Inflammatory macrophage (primary cell): ENCODE measurements around the gene SPAG17.
A peak's percentile ranks its signal among the peaks of the same experiment; 100 is the strongest.

ENCODE experiments used
- DNase-seq, 2 donors: peaks; one replicate each; pipeline ENCODE4 v3.0.0-alpha.2; 2020 to 2022

Gene SPAG17

DNA sequence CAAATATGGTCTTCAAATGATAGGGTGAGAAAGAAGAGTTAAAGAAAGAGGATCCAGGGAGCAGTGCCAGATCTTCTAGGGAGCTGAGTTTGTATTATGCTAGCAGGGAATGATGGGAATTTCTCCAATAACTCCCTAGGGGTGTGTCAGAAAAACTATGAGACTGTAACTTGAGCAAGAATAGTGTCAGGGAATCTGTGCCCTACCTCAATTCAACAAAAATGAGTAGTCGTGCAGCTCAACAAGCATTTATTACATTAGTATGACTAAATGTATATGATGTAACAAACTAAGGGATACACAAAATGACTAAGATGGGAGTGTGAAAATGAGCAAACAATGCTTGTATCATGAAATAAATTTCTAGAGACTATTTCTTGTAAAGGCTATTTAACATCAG is 24.2 kb downstream of the SPAG17 start:
- DNase-seq = no peak

DNA sequence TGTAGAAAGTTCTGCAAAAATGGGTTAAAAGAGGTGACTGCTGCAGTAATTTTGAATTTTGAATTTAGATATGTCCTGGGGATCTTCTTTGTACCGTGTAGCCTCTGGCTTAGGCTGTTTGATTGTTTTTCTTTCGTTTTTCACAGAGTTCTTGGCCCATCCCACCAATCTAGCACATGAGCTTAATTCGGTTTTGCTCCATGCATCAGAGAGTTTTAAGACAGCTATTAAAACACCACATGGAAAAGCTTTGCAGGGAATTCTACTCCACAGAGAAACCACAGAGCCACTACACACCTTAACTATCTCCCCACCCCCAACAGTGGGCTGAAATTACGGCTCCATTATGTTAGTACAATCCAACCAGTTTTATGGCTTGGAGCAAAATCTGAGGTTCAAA is 25.5 kb downstream of the SPAG17 start:
- no peak for DNase-seq

DNA sequence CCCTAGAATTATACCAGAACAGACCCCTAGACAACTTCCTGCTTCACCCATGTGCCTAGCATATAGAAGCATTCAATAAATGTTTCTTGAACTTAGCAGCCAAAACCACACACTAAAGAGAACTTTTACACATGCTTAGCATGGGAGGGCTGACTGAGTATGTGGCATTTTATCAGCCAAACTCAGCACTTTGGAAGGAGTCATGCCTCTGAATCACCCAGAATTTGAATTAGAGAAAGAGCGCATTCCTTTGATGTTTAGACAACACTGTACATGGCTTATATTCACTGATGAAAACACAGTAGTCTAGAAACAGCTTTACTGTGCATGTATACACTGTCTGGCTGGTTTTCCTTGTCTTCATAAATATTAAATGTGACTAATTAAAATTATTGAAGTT is 26.1 kb downstream of the SPAG17 start:
- no peak for DNase-seq

DNA sequence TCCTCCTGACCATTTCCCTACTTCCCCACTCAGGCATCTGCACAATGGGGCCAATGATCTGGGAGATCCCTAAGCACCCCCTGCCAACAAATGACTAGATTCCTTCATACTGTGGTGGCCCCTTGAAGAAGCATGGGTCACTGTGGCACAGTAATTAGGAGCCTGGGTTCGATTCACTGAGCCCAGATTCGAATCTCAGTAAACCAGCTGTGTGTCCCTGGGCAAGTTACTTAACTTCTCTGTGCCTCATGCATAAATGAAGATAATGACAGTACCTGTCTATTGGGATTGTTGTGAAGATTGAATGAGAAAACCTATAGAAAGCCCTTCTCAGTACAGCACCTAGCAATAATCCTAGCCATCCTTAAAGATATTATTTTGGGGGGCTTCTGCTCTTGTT is 27.5 kb downstream of the SPAG17 start:
- DNase-seq = no peak

DNA sequence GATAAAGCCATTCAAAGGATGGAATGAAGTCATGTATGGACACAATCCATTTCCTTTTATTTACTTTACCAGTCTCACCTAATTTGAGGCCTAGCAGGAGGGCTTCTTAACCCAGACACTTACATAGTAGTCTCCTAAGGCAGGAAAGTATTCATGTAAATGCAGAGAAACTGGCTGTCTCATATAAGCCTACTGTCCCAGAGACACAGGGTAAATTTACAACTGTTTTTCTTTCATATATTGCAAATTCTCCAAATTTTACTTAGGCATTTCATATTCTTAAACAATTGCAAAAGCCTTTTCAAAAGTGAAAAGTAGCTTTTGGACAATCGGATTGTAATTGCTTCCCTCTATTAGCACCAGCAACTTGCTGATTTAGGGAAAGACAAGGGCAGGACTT is 29.9 kb downstream of the SPAG17 start:
- no peak for DNase-seq

DNA sequence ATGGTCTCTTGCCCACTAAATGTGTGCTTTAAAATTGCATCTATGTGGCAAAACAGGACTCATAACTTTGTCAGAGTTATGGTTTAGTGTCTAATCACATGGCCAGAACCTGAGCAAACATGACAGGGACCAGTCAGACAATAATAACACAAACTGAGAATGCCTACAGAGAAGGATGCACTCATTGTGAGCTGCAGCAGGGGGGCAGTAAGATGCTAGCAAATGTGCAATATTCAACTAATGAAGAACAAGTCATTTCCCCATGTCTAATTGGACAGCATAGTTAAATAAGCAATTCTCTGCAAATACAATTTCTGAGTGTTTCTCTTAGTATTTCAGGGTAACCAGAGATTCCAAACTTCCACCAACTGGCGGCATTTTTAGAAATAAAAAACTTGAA is 30.8 kb downstream of the SPAG17 start:
- DNase-seq = no peak

DNA sequence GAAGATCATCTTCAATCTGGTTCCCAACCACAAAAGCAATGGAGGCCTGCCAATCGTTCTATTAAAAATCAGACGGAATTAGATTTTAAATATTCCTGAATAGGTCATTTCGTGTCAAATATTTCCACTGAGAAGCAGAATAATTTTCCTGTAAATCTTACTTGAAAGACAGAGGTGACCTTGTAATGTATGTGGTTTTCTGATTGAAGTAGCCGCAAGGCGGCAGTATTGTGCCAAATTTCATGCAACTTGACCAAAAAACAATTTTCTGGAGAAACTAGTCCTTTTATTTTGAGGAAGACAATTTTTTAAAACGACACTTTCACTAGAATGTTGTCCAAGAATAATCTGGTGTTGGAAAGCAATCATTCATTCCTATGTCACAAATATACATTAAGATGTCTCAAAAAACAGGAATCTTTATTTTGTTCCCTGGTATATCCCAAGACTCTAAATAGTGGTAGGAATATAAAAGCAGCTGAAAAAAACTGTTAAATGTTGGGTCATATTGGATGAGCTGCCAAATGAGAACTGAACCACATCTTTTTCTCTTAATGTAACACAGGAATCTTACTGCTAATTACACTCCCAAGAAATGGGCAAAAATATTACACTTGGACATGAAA is 33.6 kb downstream of the SPAG17 start:
- DNase-seq = peak; percentile 63 to 69

DNA sequence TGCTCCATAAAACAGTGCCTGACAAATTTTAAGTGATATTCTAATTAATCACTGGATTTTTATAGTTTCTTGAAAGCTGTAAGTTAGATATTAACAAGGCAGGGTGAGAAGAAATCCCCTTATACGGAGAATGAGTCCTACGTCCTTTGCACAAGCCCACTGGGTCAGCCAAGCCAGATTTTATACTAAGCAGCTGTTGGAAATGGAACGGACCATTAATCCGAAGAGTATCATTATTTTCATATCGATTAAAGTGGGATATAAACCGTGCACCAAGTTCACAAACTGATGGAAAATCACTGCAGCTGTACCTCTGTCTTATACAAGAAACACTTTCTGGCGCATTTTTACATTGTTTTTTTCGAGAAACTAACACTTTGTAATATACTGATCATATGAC is 35.2 kb downstream of the SPAG17 start:
- no peak for DNase-seq

DNA sequence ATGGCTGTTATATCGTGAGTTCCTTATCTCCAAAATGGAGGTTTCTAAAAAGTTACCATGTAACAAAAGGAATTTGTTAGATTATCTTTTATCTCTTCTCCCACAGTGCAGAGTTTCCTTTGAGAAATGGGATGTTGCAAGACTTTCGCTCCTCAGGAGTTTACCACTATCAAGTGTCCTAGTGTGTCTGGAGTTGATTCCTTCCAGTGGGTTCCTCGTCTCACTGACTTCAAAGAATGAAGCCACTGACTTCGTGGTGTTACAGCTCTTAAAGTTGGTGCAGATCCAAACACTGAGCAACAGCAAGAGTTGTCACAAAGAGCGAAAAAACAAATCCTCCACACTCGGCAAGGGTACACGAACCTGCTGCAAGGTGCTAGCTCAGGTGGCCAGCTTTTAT is 37.0 kb downstream of the SPAG17 start:
- DNase-seq = no peak

DNA sequence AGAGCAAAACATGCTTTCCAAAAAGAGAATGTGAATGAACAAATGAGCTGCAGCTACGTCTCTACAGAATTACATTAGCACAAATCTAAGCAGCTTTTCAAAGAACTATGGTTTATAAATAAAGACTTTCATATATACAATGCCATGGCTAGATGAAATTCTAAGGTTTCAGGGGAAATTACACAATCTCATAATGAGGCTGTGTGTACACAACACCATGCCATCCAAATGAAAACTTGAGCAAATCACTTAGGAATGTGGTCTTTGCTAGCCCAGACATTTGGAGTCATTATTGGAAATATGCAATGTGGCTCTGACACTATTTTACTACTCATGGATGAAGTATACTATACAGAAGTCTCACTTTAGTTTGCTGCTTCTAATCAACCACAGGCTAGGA is 37.5 kb downstream of the SPAG17 start:
- no peak for DNase-seq

DNA sequence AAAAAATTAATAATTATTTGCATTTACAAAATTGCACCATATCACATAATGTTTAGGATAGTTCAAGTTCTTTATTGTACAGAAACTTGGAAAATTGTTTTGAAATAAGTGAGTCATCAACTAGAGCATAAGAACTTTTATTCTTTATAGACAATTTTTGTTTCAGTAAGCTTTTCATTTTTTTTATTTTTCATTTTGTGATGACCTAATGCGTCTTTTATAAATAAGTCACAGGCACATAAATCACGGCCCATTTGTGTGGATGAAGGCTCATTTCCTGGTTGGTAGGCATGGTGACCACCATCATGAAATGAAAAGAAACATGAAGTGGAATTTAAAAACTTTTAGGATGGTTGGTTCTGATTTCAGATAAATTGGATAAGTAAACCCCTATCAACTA is 39.3 kb downstream of the SPAG17 start:
- DNase-seq = no peak

DNA sequence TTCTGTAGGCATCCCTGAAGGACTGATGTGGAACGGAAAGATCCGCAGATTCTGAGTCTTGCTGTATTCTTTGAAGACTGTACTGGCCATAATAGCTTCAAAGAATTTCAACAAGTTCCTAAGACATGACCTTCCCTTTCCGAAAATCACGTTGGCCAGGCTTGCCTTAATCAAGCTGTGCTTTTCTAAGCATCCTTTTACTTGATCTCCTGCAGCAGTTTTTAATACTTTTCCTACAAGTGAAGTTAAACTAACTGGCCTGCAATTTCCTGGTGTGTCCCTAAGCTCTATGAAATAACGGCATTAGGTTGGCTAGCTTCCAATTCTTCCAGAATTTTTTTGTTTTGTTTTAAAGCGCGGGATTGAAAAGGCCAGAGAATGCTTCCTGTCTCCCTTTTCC is 40.3 kb downstream of the SPAG17 start:
- no peak for DNase-seq

DNA sequence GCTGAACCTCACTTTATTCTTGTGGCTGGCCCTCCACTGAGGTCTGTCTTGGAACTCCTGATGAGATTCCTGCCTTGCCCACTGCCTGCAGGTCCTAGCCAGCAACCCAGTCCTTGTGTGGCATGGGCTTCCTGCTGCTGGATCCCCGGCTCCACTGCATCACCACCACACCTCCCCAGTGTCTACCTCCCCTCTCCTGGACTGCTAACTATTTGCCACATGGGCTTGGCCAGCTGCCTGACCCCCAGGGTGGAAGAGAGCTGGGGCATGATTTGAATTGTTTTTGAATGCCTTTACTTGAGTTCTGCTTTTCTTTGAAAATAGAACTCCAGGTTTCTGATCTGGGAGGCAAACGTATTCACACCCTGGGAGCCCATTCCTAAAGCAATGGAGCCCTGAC is 41.2 kb downstream of the SPAG17 start:
- no peak for DNase-seq

DNA sequence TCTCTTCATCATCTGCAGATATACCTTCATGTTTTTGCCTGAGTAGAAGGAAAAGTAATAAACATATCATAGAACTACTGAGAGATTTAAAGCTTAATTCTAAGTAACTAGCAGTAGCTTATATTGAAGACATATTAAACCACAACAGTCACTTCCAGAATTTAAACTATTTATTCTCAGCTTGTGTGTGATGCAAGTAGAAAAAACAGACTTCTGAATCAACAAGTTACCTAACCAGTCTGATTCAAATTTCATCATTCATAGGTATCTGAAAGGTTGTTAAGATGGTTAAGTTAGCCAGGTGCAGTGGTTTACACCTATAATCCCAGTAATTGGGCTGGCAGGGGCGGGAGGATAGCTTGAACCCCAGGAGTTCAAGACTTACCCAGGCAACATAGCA is 41.9 kb downstream of the SPAG17 start:
- DNase-seq = no peak

DNA sequence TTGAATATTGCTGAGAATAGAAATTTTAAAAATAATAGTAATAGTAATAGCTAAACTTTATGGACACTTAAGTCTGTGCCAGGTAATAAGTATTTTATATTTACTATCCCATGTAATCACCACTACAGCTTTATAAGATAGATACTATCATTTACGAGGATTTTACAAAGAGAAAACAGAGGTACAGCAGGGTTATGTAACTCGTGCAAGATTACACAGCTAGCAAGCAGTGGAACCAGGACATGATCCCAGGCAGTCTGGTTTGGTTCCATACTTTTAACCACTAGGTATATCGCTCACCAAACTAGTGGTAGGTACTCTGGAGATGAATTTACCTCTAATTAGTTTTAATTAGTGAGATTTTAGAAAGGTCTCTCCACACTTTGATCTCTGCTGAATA is 42.5 kb downstream of the SPAG17 start:
- DNase-seq = no peak

DNA sequence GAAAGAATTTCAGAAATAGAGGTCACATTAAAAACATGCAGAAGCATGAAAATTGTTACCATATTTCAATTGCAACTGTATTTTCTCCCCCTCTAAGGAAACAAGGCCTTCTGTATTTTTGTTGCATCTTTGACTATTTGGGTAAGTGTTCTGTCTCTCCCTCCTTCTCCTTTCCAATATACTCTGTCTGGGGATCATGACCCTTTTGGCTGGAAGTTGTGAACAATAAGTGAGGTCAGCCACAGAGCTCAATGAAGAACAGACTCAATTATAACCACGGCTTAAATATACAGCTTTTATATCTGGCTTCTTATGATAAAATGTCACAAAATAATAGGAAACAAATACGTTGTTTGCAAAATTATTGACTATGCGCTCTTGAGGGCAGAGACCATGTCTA is 47.1 kb downstream of the SPAG17 start:
- DNase-seq = no peak

DNA sequence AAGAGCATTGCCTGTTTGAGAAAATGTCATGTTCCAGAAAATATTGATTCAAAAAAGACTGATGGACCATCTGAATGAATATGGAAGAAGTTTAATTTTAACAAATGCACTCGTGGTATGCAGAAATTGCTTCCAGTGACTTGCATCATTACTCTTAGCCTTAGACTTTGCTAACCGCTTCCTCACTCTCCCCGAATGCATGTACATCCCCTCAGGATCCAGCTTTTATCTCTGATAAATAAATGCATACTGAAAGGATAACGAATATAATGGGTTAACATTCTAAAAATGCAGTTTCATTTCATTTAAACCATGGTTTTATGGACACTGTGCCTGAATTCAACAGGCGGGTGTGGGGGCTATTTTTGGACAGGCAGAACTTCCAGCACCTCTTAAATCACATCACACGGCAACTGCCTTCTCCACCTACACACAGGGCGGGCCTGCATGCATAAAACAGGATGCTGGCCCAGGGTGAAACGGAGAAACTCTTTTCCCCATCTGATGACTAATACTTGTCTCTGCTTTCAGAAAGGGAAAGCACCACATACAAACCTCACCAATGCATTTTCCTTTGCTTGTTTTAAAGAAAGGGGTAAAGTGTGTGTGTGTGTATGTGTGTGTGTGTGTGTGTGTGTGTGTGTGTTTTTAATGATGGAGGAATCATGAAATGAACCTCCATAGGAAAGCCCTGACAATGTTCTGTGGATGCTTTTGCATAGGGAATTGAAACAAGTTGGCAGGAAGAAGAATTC is 48.7 kb downstream of the SPAG17 start:
- DNase-seq = peak; percentile 79 to 83

DNA sequence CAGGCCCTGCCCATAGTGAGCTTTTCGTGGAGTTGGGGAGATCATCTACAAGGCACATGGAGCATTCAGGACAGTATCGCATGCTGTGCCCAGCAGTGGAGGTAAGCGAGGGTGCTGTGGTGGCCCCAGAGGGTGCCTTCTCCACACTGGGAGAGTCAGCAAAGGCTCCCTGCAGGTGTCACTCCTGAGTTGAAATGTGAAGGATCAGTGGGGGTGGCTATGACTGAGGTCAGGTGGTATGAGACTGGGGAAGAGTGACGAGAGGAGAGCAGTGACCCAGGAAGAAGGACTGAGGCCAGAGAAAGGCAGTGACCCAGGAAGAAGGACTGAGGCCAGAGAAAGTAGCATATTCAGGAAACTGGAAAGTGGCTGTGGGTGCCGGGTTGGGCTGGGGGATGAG is 53.0 kb downstream of the SPAG17 start:
- no peak for DNase-seq

DNA sequence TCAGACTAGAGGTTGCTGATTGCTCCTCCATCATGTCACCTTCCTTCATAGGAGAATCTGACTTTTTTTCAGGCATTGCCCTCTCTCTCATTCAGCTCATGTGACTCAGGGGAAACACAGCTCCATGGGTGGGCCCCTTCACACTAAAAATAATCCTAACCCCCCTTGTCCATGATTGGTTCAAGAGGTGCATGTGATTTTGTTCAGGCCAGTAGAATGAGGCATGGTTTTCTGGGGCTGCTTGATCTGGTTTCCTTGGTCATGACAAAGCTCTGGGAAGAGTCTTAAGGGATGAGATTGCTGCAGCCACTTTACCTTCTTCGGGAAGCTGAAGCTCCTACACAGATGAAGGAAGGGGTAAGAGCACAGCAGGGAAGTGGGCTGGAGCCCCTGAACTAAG is 56.3 kb downstream of the SPAG17 start:
- DNase-seq = no peak

DNA sequence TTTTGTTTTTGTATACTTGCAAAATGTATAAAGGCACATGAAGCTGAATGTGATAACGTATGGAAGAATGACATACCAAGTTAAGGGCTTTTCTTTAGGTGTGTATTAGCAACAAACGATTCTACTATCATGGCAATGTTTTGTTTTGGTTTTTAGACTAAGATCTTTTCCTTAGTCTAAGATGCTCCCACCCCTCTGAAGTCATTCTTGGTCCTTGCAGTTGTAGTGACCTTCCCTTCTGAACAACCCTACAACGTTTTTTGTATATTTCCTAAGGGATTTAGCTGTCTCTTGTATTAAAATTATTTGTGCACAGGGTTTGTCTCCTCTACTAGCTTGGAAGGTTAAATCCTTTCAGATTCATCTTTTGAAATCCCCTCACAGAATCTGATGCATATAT is 61.0 kb downstream of the SPAG17 start:
- no peak for DNase-seq

DNA sequence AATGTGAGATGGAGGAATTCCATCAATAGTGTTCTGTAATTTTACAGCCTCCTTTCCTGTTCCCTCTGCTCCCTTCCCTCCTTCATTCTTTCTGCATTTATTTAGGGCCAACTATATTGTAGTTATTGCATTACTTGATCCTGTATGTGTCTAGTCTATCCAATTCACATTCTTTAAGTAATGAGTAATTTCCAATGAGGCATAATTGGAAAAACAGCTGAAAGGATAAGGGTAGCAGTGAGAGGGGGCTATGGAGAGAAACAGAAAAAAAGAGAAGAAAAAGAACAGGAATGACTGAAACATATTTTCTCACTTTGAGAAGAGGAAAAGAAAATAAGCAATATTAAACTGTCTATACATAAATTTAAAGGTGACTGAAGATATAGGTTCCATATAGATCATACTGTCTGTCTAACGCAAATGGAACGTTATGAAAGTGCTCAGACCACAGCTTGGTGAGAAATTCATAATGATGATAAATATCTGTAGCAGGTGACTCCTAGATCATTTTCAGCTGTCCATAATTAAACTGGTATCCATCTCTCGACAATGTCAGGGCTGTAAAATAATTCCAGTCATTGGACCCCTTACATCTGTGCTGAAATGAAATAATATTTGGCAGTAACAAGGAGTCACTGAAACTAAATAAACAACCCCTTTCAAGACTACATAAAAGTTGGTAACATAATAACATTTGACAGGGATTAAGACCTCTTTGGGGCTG is 61.8 kb downstream of the SPAG17 start:
- no peak for DNase-seq

DNA sequence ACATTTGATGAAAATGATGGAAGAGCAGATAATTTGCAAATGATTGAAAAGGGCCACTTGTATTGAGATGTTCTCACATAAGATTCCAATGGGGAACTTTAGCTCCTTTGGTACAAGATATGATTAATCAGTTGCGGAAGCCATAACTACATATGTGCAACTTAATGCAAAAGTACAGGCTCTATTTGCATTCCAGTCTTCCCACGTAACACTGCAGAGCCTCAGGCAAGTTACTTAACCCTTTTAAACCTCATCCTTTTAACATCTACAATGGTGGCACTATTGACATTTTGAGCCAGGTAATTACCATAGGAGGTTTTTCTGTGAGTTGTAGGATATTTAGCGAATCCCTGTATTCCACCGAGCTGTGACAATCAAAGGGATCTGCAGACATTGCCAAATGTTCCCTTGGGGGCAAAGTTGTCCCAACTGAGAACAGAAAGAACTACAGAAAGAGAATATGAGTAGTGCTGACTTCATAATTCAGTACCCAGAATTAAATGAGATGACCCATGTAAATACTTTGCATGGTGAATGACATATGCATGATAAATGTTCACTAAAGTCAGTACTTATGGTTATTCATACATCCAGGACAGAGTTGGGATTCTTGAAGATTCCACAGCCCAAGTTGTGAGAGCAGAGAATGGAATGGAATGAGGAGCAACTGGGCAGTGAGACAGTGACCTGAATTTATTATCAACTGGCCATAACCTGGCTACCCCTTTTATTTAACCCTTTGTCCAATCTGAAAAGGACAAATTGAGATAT is 62.6 kb downstream of the SPAG17 start:
- no peak for DNase-seq

DNA sequence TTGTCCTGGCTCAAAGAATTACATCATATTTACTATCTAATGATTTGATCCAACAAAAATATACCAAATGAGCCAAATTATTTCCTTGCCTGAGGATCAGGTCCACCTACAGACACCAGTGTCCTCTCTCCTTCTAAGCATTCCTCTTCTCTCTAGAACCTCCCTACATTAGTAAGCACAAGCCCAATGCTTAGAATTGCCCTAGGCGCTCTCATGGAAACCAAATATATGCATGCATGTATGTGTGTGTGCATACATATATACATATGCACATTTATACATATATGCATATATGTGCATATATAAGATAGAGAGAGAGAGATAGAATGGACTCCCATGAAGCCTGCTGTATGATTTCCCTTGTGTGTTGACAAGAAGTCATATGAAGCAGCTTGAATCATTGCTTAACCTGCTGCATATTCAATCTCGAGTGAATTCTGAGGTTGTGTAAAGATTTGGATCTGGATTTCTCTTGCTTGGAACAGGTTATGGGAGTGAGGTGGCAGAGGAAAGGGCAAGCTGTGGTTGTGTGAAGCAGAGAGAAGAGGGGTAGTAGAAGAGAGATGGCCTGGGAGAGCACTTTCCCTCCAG is 66.1 kb downstream of the SPAG17 start:
- DNase-seq = no peak
